ENCODE data around the gene DOCK2.

DOCK2 gene

DNA sequence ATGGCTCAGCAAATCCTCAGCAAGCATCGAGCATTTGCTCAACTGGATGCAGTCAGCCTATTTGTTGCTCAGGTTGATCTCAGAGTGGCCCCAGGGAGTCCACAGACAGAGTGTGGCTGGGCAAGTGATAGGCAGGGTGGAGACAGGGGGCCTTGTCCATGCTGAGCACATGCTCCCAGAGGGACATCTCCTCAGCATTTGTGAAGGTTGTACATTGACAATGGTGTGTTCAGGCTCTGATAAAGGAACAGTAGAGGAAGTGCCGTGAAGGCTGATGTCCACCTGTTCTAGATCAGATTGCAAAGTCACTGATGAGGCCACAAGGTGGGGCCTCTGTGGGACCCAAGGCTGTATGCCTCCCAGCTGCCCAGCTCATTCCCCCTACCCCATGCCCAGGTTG is 418.5 kb downstream of the DOCK2 start:
- no peak for TF ChIP-seq CTCF (conservative IDR thresholded peaks at IDR 0.05)
- H3K27ac ChIP-seq, result no peak overlapping the region

GRCh38 chr5:170056561-170057267 is 419.6 kb downstream of the DOCK2 start:
- TF ChIP-seq CTCF (conservative IDR thresholded peaks at IDR 0.05), result no peak
- H3K27ac ChIP-seq, result no peak overlapping the region

DNA sequence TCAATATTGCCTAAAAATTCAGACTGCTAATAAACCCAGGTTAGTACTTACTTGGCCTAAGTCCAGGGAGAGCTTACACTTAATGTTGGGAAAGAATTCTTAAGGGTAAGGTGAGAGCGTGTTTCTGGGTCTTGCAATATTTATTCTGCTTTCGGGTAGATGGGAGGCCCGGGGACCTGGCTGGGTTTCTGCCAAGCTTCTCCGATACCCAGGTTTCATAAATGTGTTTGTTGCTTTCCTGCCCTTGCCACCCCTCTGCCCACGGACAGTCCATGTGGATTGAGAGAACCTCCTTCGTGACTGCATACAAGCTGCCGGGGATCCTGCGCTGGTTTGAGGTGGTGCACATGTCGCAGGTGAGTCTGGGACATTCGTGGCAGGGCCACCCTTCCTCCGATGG is 420.2 kb downstream of the DOCK2 start:
- TF ChIP-seq CTCF (conservative IDR thresholded peaks at IDR 0.05), result no peak

DNA sequence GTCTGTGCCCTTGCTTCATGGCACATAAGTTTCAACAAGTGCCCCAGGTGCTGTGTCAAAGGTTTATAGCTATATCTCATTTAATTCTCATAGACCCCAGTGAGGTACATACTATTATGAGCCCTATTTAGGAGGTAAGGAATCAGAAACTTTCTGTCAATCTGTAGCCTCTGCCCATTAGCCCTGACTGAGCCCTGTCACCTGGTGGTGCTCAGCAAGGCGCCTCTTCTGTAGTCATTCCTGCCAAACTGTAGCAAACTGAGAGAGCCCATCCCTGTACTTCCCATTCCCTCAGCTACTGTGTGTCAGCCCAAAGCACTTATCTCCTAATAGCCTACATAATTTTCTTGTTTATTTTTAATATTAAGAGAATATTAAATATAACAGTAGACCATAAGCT is 422.1 kb downstream of the DOCK2 start:
- no peak overlapping the region for H3K27ac ChIP-seq
- no peak for TF ChIP-seq CTCF (conservative IDR thresholded peaks at IDR 0.05)

More for the DNA sequence above, 420.2 kb downstream of the DOCK2 start:
- no peak overlapping the region for H3K27ac ChIP-seq

- no peak overlapping the region for H3K27ac ChIP-seq
- TF ChIP-seq CTCF (conservative IDR thresholded peaks at IDR 0.05), result no peak
Observed at GRCh38 chr5:170067152-170067551, 430.1 kb downstream of the DOCK2 start.

DNA sequence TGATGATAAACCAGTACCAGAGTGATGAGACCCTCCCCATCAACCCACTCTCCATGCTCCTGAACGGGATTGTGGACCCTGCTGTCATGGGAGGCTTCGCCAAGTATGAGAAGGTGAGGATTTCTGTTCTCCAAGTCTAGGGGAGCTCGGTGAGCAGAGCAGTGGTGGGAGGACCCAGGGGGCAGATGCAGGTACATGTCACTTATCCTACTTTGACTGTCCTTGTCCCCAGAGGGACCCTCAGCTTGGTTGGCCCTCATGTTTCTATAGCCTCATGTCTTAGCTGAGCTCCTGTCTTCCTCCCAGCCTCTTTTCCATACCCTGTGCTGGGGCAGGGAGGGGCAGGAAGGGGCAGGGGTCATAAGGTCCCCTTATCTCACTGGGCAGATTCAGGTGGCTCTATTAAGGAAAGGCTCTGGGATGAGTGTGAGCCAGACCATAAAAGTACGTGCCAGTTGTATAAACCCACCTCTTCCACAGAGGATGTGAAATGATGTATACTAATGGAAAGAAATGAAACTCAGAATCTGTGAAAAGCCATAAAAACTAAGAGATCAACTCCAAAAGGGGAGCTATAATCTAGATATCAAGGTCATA is 430.6 kb downstream of the DOCK2 start:
- no peak overlapping the region for H3K27ac ChIP-seq
- TF ChIP-seq CTCF (conservative IDR thresholded peaks at IDR 0.05), result no peak

GRCh38 chr5:170069512-170069911 is 432.4 kb downstream of the DOCK2 start:
- no peak for TF ChIP-seq CTCF (conservative IDR thresholded peaks at IDR 0.05)
- no peak overlapping the region for H3K27ac ChIP-seq
